ENCODE data around the gene INPP4B. TPM values are rescaled to one million over a fixed set of nuclear protein-coding genes. Genes with fewer than 3 reads are reported as not detected.

Gene INPP4B
- total RNA-seq, 1 experiment from 2014 or later: 114 TPM

DNA sequence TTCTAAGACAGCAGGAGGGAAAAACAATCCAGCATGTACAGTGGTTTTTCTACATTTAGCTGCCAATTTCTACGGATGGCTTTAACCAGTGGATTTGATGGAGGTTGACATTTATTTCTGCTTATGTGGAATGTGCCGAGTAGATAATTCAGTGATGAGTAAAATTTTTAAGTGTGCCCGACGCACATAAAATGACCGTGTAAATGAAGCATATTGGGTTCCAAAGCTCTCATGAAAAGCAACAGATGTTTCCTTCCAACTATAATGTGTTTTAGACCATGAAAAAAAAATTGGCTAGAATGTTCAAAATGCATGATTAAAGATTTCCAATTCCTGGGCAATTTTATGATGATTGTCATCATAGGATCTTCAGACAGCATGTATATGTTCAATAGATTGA lies 14.1 kb downstream of the INPP4B start:
- no peak overlapping the region for H3K4me3 Mint-ChIP-seq (ENCODE audit: low read depth, unreplicated experiment)
- H3K27me3 Mint-ChIP-seq (ENCODE audit: unreplicated experiment): no peaks in the 10 kb centered on the region
- CTCF ChIA-PET: no interaction called here
- intact Hi-C loops (cut with micrococcal nuclease; ENCODE audit: unreplicated experiment): no loop called here
- peaks cover 2% of the 10 kb centered on the region for H3K9me3 Mint-ChIP-seq (ENCODE audit: low read depth, unreplicated experiment)
- H3K27ac Mint-ChIP-seq (ENCODE audit: unreplicated experiment): no peak overlapping the region
- TF ChIP-seq, protein P1, sequence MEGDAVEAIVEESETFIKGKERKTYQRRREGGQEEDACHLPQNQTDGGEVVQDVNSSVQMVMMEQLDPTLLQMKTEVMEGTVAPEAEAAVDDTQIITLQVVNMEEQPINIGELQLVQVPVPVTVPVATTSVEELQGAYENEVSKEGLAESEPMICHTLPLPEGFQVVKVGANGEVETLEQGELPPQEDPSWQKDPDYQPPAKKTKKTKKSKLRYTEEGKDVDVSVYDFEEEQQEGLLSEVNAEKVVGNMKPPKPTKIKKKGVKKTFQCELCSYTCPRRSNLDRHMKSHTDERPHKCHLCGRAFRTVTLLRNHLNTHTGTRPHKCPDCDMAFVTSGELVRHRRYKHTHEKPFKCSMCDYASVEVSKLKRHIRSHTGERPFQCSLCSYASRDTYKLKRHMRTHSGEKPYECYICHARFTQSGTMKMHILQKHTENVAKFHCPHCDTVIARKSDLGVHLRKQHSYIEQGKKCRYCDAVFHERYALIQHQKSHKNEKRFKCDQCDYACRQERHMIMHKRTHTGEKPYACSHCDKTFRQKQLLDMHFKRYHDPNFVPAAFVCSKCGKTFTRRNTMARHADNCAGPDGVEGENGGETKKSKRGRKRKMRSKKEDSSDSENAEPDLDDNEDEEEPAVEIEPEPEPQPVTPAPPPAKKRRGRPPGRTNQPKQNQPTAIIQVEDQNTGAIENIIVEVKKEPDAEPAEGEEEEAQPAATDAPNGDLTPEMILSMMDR (IDR thresholded peaks at IDR 0.05; ENCODE audit: unreplicated experiment): no peak
- no peaks in the 10 kb centered on the region for H3K36me3 Mint-ChIP-seq (ENCODE audit: insufficient read depth, unreplicated experiment)
- DNase-seq: no peak
- no TSS peak for BruUV-seq (replicated peaks)
- H3K4me1 Mint-ChIP-seq (ENCODE audit: low read depth, unreplicated experiment): no peaks in the 10 kb centered on the region

DNA sequence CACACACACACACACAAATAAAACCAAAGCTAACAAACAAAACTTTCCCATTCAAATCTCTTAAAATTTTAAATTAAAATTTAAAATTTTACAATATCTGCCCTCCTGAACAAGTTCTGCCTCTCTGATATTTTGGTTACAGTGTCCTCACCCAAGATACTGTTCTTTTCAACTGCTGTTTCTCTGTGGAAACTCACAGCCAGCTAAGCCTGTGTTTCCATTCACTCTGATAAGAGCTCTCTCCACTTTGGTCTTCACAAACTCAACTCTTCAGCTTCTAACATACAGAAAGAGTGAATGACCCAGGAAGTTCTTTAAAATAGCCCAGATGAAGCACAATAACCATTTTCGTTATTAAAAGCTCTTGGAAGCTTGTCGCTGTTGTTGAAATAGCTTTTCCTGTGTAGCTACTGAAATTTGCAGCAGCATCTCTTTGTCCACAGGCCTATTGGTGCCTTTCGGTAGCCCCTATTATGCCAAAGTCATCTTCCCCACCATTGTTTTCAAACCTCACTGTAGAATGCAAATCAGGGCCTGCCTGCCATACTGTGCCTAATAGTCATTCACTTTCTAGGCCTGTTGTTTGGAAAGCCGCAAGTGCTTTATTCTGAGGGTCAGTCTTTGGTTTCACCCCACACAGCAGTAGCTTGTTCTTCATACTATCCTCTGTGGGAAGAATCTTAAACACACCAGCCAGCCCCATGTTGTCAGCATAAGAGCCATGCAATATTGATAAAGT lies 19.4 kb downstream of the INPP4B start:
- intact Hi-C loops (cut with micrococcal nuclease; ENCODE audit: unreplicated experiment): no loop called here
- Mint-ChIP-seq H3K36me3 (ENCODE audit: insufficient read depth, unreplicated experiment) (no peaks in the 10 kb centered on the region), H3K27ac (ENCODE audit: unreplicated experiment) (no peak overlapping the region), H3K4me1 (ENCODE audit: low read depth, unreplicated experiment) (no peaks in the 10 kb centered on the region), H3K4me3 (ENCODE audit: low read depth, unreplicated experiment) (no peak overlapping the region), H3K9me3 (ENCODE audit: low read depth, unreplicated experiment) (peaks cover 2% of the 10 kb centered on the region), H3K27me3 (ENCODE audit: unreplicated experiment) (no peaks in the 10 kb centered on the region)
- BruUV-seq (replicated peaks): no TSS peak
- no peak for DNase-seq
- CTCF ChIA-PET: no interaction called here
- TF ChIP-seq, protein P1 (IDR thresholded peaks at IDR 0.05; ENCODE audit: unreplicated experiment): no peak

DNA sequence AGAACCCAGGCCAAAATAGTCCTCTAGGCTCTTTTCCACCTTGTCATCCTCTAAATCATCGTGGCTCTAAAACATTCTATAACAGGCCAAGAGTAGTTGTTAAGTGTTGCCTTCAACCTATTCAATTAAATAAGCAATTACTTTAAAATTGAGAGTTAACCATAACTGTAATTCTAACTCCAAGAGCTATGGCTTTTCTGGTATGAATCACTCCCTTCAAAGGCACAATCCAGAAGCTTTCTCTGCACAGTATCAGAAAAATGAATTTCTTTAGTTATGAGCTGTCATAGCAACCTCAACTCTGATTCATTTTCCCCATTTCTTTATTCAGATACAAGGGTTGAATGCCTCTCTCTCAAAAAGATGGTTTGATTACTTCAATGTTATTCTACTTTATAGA lies 21.7 kb downstream of the INPP4B start:
- H3K27me3 Mint-ChIP-seq (ENCODE audit: unreplicated experiment): no peaks in the 10 kb centered on the region
- TF ChIP-seq, protein P1 (IDR thresholded peaks at IDR 0.05; ENCODE audit: unreplicated experiment): no peak
- H3K4me1 Mint-ChIP-seq (ENCODE audit: low read depth, unreplicated experiment): peaks cover 9% of the 10 kb centered on the region
- peaks cover 5% of the 10 kb centered on the region for H3K9me3 Mint-ChIP-seq (ENCODE audit: low read depth, unreplicated experiment)
- DNase-seq: no peak
- H3K4me3 Mint-ChIP-seq (ENCODE audit: low read depth, unreplicated experiment): no peak overlapping the region
- no TSS peak for BruUV-seq (replicated peaks)
- H3K36me3 Mint-ChIP-seq (ENCODE audit: insufficient read depth, unreplicated experiment): no peaks in the 10 kb centered on the region
- CTCF ChIA-PET: no interaction called here
- no peak overlapping the region for H3K27ac Mint-ChIP-seq (ENCODE audit: unreplicated experiment)
- intact Hi-C loops (cut with micrococcal nuclease; ENCODE audit: unreplicated experiment): no loop called here

DNA sequence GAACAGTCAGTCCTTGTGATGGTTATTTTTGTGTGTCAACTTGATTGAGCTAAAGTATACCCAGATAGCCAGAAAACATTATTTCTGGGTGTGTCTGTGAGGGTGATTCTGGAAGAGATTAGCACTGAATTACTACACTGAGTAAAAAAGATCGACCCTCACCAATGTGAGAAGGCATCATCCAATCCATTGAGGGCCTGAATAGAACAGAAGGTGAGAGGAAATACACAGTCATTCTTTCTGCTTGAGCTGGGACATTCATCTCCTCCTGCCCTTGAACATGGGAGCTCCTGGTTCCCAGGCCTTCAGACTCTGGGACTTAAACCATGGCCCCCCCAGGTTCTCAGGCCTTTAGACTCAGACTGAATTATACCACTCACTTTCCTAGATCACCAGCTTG lies 22.3 kb downstream of the INPP4B start:
- intact Hi-C loops (cut with micrococcal nuclease; ENCODE audit: unreplicated experiment): no loop called here
- Mint-ChIP-seq H3K36me3 (ENCODE audit: insufficient read depth, unreplicated experiment) (no peaks in the 10 kb centered on the region), H3K27me3 (ENCODE audit: unreplicated experiment) (no peaks in the 10 kb centered on the region), H3K4me3 (ENCODE audit: low read depth, unreplicated experiment) (no peak overlapping the region), H3K27ac (ENCODE audit: unreplicated experiment) (no peak overlapping the region), H3K4me1 (ENCODE audit: low read depth, unreplicated experiment) (peaks cover 12% of the 10 kb centered on the region), H3K9me3 (ENCODE audit: low read depth, unreplicated experiment) (peaks cover 3% of the 10 kb centered on the region)
- BruUV-seq (replicated peaks): no TSS peak
- TF ChIP-seq, protein P1 (IDR thresholded peaks at IDR 0.05; ENCODE audit: unreplicated experiment): no peak
- CTCF ChIA-PET: no interaction called here
- DNase-seq: no peak
